Measurements from ENCODE around the gene SLC4A7.

The SLC4A7 gene

GRCh38 chr3:27326629-27327545, 157.3 kb downstream of the SLC4A7 start:
- in situ Hi-C loops (cut with MboI; ENCODE audit: low sequenced_read_pairs): no loop called here

DNA sequence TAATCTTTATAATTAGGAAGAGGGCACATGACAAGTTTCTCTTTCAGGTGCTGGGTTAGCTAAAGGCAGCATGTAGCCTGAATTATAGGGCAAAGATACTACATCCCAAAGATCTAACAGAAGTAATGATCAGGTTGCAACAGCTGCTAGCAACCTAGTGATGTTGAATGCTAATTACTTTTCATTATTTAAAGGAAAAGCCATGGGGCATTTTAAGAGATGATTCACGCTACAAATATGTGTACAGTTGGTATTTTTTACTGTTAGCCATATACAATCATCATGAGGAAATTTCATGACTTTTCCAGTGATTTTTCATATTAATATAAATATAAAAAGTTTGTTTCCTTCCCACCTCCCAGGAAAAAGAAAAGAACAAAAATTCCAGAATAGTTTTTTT, 158.0 kb downstream of the SLC4A7 start:
- in situ Hi-C loops (cut with MboI; ENCODE audit: low sequenced_read_pairs): no loop called here

GRCh38 chr3:27325419-27325818, 158.8 kb downstream of the SLC4A7 start:
- in situ Hi-C loops (cut with MboI; ENCODE audit: low sequenced_read_pairs): no loop called here

- in situ Hi-C loops (cut with MboI; ENCODE audit: low sequenced_read_pairs): no loop called here
Observed at GRCh38 chr3:27324686-27325085, 159.5 kb downstream of the SLC4A7 start.

DNA sequence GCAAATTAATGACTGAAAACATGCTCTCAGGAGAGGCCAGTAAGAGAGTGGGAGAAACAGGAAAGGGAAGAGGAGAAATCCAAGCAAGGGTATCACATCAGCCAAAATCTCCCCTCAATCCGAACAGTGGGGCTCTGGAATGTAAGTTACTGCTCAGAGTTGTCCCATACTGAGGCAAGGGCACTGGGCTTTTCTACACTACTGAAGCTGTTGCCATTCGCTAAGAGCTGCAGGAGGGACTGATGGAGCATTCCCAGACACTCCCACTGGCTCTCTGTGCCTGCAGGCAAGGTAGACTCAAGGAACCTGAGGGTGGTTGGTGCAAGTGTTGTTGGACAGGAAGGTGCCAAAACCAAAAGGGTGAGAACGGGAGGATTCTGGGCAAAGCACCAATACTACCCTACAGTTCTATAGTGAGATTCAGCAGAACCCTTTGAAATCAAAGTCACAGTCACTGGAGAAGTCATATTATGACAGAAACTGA, 161.1 kb downstream of the SLC4A7 start:
- in situ Hi-C loops (cut with MboI; ENCODE audit: low sequenced_read_pairs): no loop called here
